GM18519 (cell line): ENCODE measurements around the gene PDZK1IP1.
"Not testable (repeated sequence)": the region's sequence is repeated elsewhere in the genome, so short reads cannot be mapped to it uniquely, and the experiment has no call there.

Experiments
- ATAC-seq: cut with Tn5 transposase; IDR thresholded peaks from one replicate; pipeline ENCODE4 v1.9.1; 2021; ENCODE audit warnings: mild to moderate bottlenecking, moderate library complexity; ENCODE audit not compliant: unreplicated experiment, low FRiP score

The PDZK1IP1 gene

GRCh38 chr1:47203504-47203903 lies 13.7 kb upstream of the PDZK1IP1 start:
- ATAC-seq = not testable (repeated sequence)

GRCh38 chr1:47201179-47201578 lies 11.3 kb upstream of the PDZK1IP1 start:
- no peak for ATAC-seq

GRCh38 chr1:47198214-47198613 lies 8.4 kb upstream of the PDZK1IP1 start:
- no peak for ATAC-seq

GRCh38 chr1:47196622-47197021 lies 6.8 kb upstream of the PDZK1IP1 start:
- ATAC-seq = no peak

GRCh38 chr1:47195981-47196380 lies 6.1 kb upstream of the PDZK1IP1 start:
- not testable (repeated sequence) for ATAC-seq

GRCh38 chr1:47194311-47194710 lies 4.5 kb upstream of the PDZK1IP1 start:
- no peak for ATAC-seq

GRCh38 chr1:47193496-47193895 lies 3.7 kb upstream of the PDZK1IP1 start:
- not testable (repeated sequence) for ATAC-seq

- ATAC-seq = no peak
Measured at GRCh38 chr1:47192458-47193384, 2.9 kb upstream of the PDZK1IP1 start.

GRCh38 chr1:47191940-47192457 lies 2.2 kb upstream of the PDZK1IP1 start:
- no peak for ATAC-seq

GRCh38 chr1:47190857-47191256 lies 1.0 kb upstream of the PDZK1IP1 start:
- no peak for ATAC-seq

- ATAC-seq = no peak
Measured at GRCh38 chr1:47190509-47190855, 646 bp upstream of the PDZK1IP1 start.

- ATAC-seq = no peak
Measured at GRCh38 chr1:47188791-47189785, 748 bp downstream of the PDZK1IP1 start.

- no peak for ATAC-seq
Measured at GRCh38 chr1:47187926-47188250, 1.9 kb downstream of the PDZK1IP1 start.

- ATAC-seq = no peak
Measured at GRCh38 chr1:47187231-47187925, 2.5 kb downstream of the PDZK1IP1 start.

GRCh38 chr1:47186267-47187185 lies 3.3 kb downstream of the PDZK1IP1 start:
- ATAC-seq = no peak

GRCh38 chr1:47184822-47185677 lies 4.8 kb downstream of the PDZK1IP1 start:
- ATAC-seq = no peak

GRCh38 chr1:47184090-47184821 lies 5.6 kb downstream of the PDZK1IP1 start:
- no peak for ATAC-seq
